ENCODE measurements around the gene NSRP1.

NSRP1 gene

DNA sequence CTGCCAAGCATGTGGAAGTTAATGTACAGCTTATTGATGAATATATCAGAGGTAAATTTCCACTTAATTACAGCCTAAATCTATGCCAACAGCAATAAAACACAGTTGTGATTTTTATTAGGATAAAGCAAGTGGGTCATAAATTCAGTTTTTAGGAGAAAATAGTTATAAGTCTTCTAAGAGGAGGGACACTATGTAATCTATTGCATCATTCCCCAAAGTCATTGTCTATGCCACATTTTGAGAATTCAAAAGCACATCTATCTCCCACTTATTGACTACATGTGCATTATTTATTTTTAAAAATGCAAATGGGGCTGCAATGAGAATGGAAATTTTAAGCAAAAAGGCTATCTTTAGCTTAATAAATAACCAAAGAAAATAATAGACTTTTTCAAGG lies 23.7 kb upstream of the NSRP1 start:
- no peak overlapping the region for H3K4me3 ChIP-seq (ENCODE audit: low read depth, low read length)
- no peaks in the 10 kb centered on the region for H3K4me1 ChIP-seq (ENCODE audit: control insufficient read depth, insufficient read depth, low read length)
- no peaks in the 10 kb centered on the region for H3K9me3 ChIP-seq (ENCODE audit: control insufficient read depth, insufficient read depth, low read depth, low read length)
- no peak for TF ChIP-seq ZFP69B (tag by site-specific recombination; IDR thresholded peaks at IDR 0.05)
- no peak for TF ChIP-seq ZNF155 (tag by site-specific recombination; IDR thresholded peaks at IDR 0.05)
- TF ChIP-seq, protein P1, sequence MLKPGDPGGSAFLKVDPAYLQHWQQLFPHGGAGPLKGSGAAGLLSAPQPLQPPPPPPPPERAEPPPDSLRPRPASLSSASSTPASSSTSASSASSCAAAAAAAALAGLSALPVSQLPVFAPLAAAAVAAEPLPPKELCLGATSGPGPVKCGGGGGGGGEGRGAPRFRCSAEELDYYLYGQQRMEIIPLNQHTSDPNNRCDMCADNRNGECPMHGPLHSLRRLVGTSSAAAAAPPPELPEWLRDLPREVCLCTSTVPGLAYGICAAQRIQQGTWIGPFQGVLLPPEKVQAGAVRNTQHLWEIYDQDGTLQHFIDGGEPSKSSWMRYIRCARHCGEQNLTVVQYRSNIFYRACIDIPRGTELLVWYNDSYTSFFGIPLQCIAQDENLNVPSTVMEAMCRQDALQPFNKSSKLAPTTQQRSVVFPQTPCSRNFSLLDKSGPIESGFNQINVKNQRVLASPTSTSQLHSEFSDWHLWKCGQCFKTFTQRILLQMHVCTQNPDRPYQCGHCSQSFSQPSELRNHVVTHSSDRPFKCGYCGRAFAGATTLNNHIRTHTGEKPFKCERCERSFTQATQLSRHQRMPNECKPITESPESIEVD (tag by site-specific recombination; IDR thresholded peaks at IDR 0.05) = 0 out of 2 replicates have a peak, but pooled peaks have one; percentile 27
- TF ChIP-seq ZNF175 (tag by site-specific recombination; IDR thresholded peaks at IDR 0.05) = no peak
- TF ChIP-seq ZNF366 (tag by site-specific recombination; conservative IDR thresholded peaks at IDR 0.05) = no peak
- no peak for TF ChIP-seq ZNF624 (tag by site-specific recombination; IDR thresholded peaks at IDR 0.05)
- TF ChIP-seq, protein P2, sequence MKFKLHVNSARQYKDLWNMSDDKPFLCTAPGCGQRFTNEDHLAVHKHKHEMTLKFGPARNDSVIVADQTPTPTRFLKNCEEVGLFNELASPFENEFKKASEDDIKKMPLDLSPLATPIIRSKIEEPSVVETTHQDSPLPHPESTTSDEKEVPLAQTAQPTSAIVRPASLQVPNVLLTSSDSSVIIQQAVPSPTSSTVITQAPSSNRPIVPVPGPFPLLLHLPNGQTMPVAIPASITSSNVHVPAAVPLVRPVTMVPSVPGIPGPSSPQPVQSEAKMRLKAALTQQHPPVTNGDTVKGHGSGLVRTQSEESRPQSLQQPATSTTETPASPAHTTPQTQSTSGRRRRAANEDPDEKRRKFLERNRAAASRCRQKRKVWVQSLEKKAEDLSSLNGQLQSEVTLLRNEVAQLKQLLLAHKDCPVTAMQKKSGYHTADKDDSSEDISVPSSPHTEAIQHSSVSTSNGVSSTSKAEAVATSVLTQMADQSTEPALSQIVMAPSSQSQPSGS (tag by site-specific recombination; IDR thresholded peaks at IDR 0.05; ENCODE audit: low read depth) = no peak
- TF ChIP-seq MYNN (tag by site-specific recombination; IDR thresholded peaks at IDR 0.05; ENCODE audit: borderline replicate concordance) = no peak
- no peaks in the 10 kb centered on the region for H3K36me3 ChIP-seq (ENCODE audit: control insufficient read depth in 2 of 2, insufficient read depth in 1 of 2, low read length in 2 of 2)
- ChIA-PET POLR2A (interaction anchor here (0.8 to 1.0 kb wide), 2 partner anchors 22 to 163 kb away, joined by 3 to 5 read pairs; partner anchors contain the start of gene SSH2), CTCF (interaction anchor here (0.6 to 7.4 kb wide), 84 partner anchors 8 to 945 kb away, joined by 3 to 137 read pairs (median 4); partner anchors contain the start of genes ABHD15, ANKRD13B, SSH2 and TP53I13)
- H3K27ac ChIP-seq (ENCODE audit: extremely low read depth, low read depth, low read length) = no peak overlapping the region

DNA sequence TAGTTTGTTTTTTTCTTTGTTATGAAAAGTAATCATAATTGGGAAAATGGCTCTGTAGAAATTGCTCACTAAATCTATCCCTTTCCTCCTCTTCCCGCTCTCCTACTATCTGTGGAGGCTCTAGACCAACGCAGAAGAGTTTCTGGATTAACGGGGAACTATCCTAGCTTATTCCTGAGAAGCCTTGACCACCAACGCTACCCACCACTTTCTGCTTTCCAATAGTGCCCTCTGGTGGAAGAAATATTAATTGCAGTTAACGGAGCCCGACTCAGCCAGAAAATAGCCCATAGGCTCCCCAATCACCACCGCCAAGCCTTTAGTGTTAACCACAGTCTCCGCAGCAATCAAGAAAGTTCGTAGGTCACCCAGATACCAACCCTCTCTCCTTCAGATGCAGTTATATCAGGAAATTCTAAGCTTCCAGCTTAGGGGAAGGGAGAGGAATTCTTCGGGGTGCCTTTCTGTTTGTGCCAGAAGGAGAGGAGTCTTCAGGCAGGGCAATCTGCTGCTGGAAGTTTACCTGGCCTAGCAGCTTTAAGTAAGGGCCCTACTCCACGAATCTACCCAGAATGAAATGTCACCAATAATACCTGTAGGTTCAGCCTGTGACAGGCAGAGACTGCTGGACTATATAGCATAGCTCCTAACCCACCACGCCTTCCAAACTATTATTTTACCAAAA lies 23.0 kb upstream of the NSRP1 start:
- TF ChIP-seq ZNF37A (tag by site-specific recombination; IDR thresholded peaks at IDR 0.05) (no peak), ZBTB8A (tag by site-specific recombination; IDR thresholded peaks at IDR 0.05) (peak; percentile 47; the same call in 1 of the 2 replicates), ZSCAN30 (tag by site-specific recombination; IDR thresholded peaks at IDR 0.05) (0 out of 2 replicates have a peak, but pooled peaks have one; percentile 15), IKZF3 (tag by site-specific recombination; IDR thresholded peaks at IDR 0.05) (peak; percentile 73), ZNF654 (tag by site-specific recombination; IDR thresholded peaks at IDR 0.05; ENCODE audit: low read depth) (peak; percentile 94), ZNF501 (tag by site-specific recombination; IDR thresholded peaks at IDR 0.05) (no peak), ZBTB17 (tag by site-specific recombination; IDR thresholded peaks at IDR 0.05) (peak; percentile 51; the same call in 1 of the 2 replicates), ZNF140 (tag by site-specific recombination; IDR thresholded peaks at IDR 0.05) (no peak)
- TF ChIP-seq, protein P3, sequence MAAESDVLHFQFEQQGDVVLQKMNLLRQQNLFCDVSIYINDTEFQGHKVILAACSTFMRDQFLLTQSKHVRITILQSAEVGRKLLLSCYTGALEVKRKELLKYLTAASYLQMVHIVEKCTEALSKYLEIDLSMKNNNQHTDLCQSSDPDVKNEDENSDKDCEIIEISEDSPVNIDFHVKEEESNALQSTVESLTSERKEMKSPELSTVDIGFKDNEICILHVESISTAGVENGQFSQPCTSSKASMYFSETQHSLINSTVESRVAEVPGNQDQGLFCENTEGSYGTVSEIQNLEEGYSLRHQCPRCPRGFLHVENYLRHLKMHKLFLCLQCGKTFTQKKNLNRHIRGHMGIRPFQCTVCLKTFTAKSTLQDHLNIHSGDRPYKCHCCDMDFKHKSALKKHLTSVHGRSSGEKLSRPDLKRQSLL (tag by site-specific recombination; IDR thresholded peaks at IDR 0.05) = 0 out of 2 replicates have a peak, but pooled peaks have one; percentile 41
- TF ChIP-seq, protein P4, sequence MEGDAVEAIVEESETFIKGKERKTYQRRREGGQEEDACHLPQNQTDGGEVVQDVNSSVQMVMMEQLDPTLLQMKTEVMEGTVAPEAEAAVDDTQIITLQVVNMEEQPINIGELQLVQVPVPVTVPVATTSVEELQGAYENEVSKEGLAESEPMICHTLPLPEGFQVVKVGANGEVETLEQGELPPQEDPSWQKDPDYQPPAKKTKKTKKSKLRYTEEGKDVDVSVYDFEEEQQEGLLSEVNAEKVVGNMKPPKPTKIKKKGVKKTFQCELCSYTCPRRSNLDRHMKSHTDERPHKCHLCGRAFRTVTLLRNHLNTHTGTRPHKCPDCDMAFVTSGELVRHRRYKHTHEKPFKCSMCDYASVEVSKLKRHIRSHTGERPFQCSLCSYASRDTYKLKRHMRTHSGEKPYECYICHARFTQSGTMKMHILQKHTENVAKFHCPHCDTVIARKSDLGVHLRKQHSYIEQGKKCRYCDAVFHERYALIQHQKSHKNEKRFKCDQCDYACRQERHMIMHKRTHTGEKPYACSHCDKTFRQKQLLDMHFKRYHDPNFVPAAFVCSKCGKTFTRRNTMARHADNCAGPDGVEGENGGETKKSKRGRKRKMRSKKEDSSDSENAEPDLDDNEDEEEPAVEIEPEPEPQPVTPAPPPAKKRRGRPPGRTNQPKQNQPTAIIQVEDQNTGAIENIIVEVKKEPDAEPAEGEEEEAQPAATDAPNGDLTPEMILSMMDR (tag by site-specific recombination; IDR thresholded peaks at IDR 0.05) = peak; percentile 84
- TF ChIP-seq, protein P5, sequence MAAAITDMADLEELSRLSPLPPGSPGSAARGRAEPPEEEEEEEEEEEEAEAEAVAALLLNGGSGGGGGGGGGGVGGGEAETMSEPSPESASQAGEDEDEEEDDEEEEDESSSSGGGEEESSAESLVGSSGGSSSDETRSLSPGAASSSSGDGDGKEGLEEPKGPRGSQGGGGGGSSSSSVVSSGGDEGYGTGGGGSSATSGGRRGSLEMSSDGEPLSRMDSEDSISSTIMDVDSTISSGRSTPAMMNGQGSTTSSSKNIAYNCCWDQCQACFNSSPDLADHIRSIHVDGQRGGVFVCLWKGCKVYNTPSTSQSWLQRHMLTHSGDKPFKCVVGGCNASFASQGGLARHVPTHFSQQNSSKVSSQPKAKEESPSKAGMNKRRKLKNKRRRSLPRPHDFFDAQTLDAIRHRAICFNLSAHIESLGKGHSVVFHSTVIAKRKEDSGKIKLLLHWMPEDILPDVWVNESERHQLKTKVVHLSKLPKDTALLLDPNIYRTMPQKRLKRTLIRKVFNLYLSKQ (tag by site-specific recombination; IDR thresholded peaks at IDR 0.05; ENCODE audit: borderline replicate concordance) = no peak
- no peak overlapping the region for H3K4me3 ChIP-seq (ENCODE audit: low read depth, low read length)
- H3K9me3 ChIP-seq (ENCODE audit: control insufficient read depth, insufficient read depth, low read depth, low read length) = no peaks in the 10 kb centered on the region
- no peaks in the 10 kb centered on the region for H3K36me3 ChIP-seq (ENCODE audit: control insufficient read depth in 2 of 2, insufficient read depth in 1 of 2, low read length in 2 of 2)
- ChIA-PET CTCF (interaction anchor here (0.6 to 7.4 kb wide), 86 partner anchors 9 to 945 kb away, joined by 3 to 137 read pairs (median 5); partner anchors contain the start of genes ABHD15, ANKRD13B, SSH2 and TP53I13), POLR2A (interaction anchor here (0.5 to 1.0 kb wide), 3 partner anchors 21 to 286 kb away, joined by 3 to 5 read pairs (median 3); partner anchors contain the start of gene SSH2)
- no peak overlapping the region for H3K27ac ChIP-seq (ENCODE audit: extremely low read depth, low read depth, low read length)
- H3K4me1 ChIP-seq (ENCODE audit: control insufficient read depth, insufficient read depth, low read length) = no peaks in the 10 kb centered on the region
